HG03196 (cell line): Measurements from ENCODE around the gene MAGI3.

ENCODE experiments used
- ATAC-seq: cut with Tn5 transposase; IDR thresholded peaks from one replicate; pipeline ENCODE4 v1.9.1; 2021; ENCODE audit not compliant: unreplicated experiment

Gene MAGI3

GRCh38 chr1:113389953-113390834 lies at the start of gene MAGI3:
Gene MAGI3, plus strand, starts transcription at chr1:113390515. Its CDS starts 519 bp downstream, at chr1:113391034.
- peak; percentile 99 for ATAC-seq

GRCh38 chr1:113353580-113353979 lies 36.7 kb upstream of the MAGI3 start:
- no peak for ATAC-seq

GRCh38 chr1:113363935-113364334 lies 26.4 kb upstream of the MAGI3 start:
- no peak for ATAC-seq

GRCh38 chr1:113369040-113369439 lies 21.3 kb upstream of the MAGI3 start:
- ATAC-seq, result no peak

GRCh38 chr1:113369699-113370098 lies 20.6 kb upstream of the MAGI3 start:
- ATAC-seq, result no peak

- no peak for ATAC-seq
These were observed 19.4 kb upstream of the MAGI3 start for GRCh38 chr1:113370868-113371267.

- ATAC-seq, result no peak
These were observed 17.8 kb upstream of the MAGI3 start for GRCh38 chr1:113372546-113372945.

- ATAC-seq, result no peak
These were observed 16.7 kb upstream of the MAGI3 start for GRCh38 chr1:113373644-113374043.

- ATAC-seq, result no peak
These were observed 14.4 kb upstream of the MAGI3 start for GRCh38 chr1:113375878-113376277.

GRCh38 chr1:113380075-113380474 lies 10.2 kb upstream of the MAGI3 start:
- no peak for ATAC-seq

- no peak for ATAC-seq
These were observed 2.2 kb upstream of the MAGI3 start for GRCh38 chr1:113388017-113388620.

- ATAC-seq, result no peak
These were observed 1.5 kb upstream of the MAGI3 start for GRCh38 chr1:113388621-113389358.

GRCh38 chr1:113389359-113389952 lies 859 bp upstream of the MAGI3 start:
- no peak for ATAC-seq

GRCh38 chr1:113390871-113391648 lies 745 bp downstream of the MAGI3 start:
- no peak for ATAC-seq

GRCh38 chr1:113391649-113392271 lies 1.4 kb downstream of the MAGI3 start:
- ATAC-seq, result no peak

- ATAC-seq, result no peak
These were observed 2.3 kb downstream of the MAGI3 start for GRCh38 chr1:113392541-113393128.

- ATAC-seq, result no peak
These were observed 3.9 kb downstream of the MAGI3 start for GRCh38 chr1:113394043-113394862.

GRCh38 chr1:113394863-113395259 lies 4.5 kb downstream of the MAGI3 start:
- ATAC-seq, result no peak

- ATAC-seq, result no peak
These were observed 5.8 kb downstream of the MAGI3 start for GRCh38 chr1:113396102-113396501.
